Nephron progenitor cell (in vitro differentiated cells): ENCODE results near the gene PALM.

Experiments used
- DNase-seq: peaks from one replicate; pipeline ENCODE4 v3.0.0; 2021
- H3K27ac Mint-ChIP-seq: 2 replicates; pipeline ENCODE4 v1.8.0; 2021; ENCODE audit warnings: mild to moderate bottlenecking, moderate library complexity, mixed read lengths
- H3K27me3 Mint-ChIP-seq: 2 replicates; pipeline ENCODE4 v1.8.0; 2021; ENCODE audit warnings: mild to moderate bottlenecking, low read depth, mixed read lengths; ENCODE audit not compliant: poor library complexity
- H3K36me3 Mint-ChIP-seq: 2 replicates; pipeline ENCODE4 v1.8.0; 2021; ENCODE audit warnings: low read depth, mixed read lengths
- H3K4me1 Mint-ChIP-seq: 2 replicates; pipeline ENCODE4 v1.8.0; 2021; ENCODE audit warnings: mixed read lengths
- H3K4me3 Mint-ChIP-seq: 2 replicates; pipeline ENCODE4 v1.8.0; 2021; ENCODE audit warnings: mild to moderate bottlenecking, moderate library complexity, mixed read lengths
- H3K9me3 Mint-ChIP-seq: 2 replicates; pipeline ENCODE4 v1.8.0; 2021; ENCODE audit warnings: mild to moderate bottlenecking, moderate library complexity, mixed read lengths
- CTCF ChIP-seq: fragments of 200-600 bp; sonication (generic); IDR thresholded peaks from 2 replicates; pipeline ENCODE4 v1.5.0; 2021; ENCODE audit warnings: antibody characterized with exemption

The PALM gene

GRCh38 chr19:729965-730668 is 21.4 kb downstream of the PALM start:
- Mint-ChIP-seq H3K4me3 (no peak overlapping the region), H3K9me3 (no peaks in the 10 kb centered on the region), H3K27me3 (peaks cover 7% of the 10 kb centered on the region), H3K4me1 (peaks cover 4% of the 10 kb centered on the region), H3K27ac (no peak overlapping the region), H3K36me3 (peaks cover 23% of the 10 kb centered on the region)
- no peak for TF ChIP-seq CTCF
- DNase-seq, result no peak

- no peak overlapping the region for H3K4me3 Mint-ChIP-seq
- no peak for DNase-seq
- peaks cover 23% of the 10 kb centered on the region for H3K36me3 Mint-ChIP-seq
- no peak overlapping the region for H3K27ac Mint-ChIP-seq
- H3K9me3 Mint-ChIP-seq, result no peaks in the 10 kb centered on the region
- H3K4me1 Mint-ChIP-seq, result peaks cover 4% of the 10 kb centered on the region
- peaks cover 7% of the 10 kb centered on the region for H3K27me3 Mint-ChIP-seq
- TF ChIP-seq CTCF, result no peak
These were observed 22.3 kb downstream of the PALM start for GRCh38 chr19:731000-731399.

- no peak for DNase-seq
- Mint-ChIP-seq H3K4me1 (peaks cover 4% of the 10 kb centered on the region), H3K36me3 (peaks cover 15% of the 10 kb centered on the region), H3K4me3 (no peak overlapping the region), H3K27me3 (peaks cover 7% of the 10 kb centered on the region), H3K27ac (no peak overlapping the region), H3K9me3 (no peaks in the 10 kb centered on the region)
- TF ChIP-seq CTCF, result no peak
These were observed 23.7 kb downstream of the PALM start for GRCh38 chr19:732148-733069.

- DNase-seq, result no peak
- Mint-ChIP-seq H3K4me3 (no peak overlapping the region), H3K4me1 (peaks cover 4% of the 10 kb centered on the region), H3K36me3 (peaks cover 15% of the 10 kb centered on the region), H3K9me3 (no peaks in the 10 kb centered on the region), H3K27ac (no peak overlapping the region), H3K27me3 (peaks cover 7% of the 10 kb centered on the region)
- TF ChIP-seq CTCF, result no peak
These were observed 26.0 kb downstream of the PALM start for GRCh38 chr19:734716-735115.

- TF ChIP-seq CTCF, result no peak
- H3K27ac Mint-ChIP-seq, result no peak overlapping the region
- DNase-seq, result no peak
- peaks cover 7% of the 10 kb centered on the region for H3K27me3 Mint-ChIP-seq
- no peaks in the 10 kb centered on the region for H3K9me3 Mint-ChIP-seq
- peaks cover 4% of the 10 kb centered on the region for H3K4me1 Mint-ChIP-seq
- H3K4me3 Mint-ChIP-seq, result no peak overlapping the region
- H3K36me3 Mint-ChIP-seq, result peaks cover 15% of the 10 kb centered on the region
These were observed 27.4 kb downstream of the PALM start for GRCh38 chr19:736125-736524.
